HG03135 (cell line): ENCODE data around the gene KCNJ14.

Experiments
- ATAC-seq: cut with Tn5 transposase; IDR thresholded peaks from one replicate; pipeline ENCODE4 v1.9.1; 2021; ENCODE audit warnings: mild to moderate bottlenecking, moderate library complexity; ENCODE audit not compliant: unreplicated experiment

KCNJ14 gene

GRCh38 chr19:48502350-48503018, 47.1 kb downstream of the KCNJ14 start:
- ATAC-seq: no peak

GRCh38 chr19:48506138-48506733, 50.9 kb downstream of the KCNJ14 start:
- ATAC-seq: no peak

DNA sequence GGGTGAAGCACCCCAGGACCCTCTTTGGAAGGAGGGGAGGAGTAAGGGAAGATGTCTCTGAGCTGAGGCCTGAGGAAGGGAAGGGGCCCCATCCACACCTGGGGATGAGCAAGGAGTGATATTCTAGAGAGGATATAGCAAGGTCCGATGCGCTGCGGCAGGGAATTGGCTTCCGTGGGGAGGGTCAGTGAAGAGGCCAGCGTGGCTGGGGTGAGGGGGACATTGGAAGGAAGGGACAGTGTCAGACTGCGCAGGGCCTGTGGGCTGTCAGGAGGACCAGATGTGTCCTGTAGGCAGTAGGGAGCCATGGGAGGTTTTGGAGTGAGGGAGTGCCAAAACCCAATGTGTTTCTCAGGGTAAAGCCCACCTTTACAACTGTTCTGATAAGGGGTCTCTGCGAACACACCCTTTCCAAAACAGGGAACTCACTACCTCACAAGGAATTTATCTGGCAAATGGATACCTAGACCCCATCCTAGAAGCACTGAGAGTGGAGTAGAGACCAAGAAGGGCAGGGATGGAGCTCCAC, 52.6 kb downstream of the KCNJ14 start:
- no peak for ATAC-seq

DNA sequence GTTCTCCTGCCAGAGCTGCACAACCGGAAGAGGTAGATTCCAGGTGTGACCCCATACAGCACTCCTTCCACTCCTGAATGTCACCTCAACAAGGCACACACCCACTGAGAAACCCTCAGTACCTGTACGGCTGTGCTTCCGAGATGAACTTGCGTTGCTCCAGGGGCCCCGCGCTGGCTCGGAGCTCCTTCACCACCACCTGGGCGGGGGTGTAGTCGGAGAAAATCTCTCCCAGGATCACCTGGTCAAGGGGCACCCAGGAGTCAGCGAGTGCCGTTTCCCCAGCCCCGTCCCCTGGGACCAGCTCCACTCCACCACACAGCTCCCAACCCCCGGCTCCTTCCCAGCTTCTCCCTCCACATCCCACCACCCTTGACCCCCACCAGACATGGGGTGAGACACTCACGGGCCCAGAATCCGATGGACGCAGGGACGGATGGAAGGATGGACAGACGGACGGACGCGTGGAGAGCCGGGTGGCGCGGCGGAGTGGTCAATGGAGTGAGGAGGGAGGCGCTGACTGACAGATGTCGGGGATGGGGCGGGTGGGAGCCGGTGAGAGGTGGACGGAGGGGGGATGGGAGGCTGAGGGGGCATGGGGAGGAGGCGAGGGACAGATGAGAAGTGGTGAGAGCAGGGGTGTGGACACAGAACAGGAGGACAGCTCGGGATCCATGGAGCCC, 53.5 kb downstream of the KCNJ14 start:
- ATAC-seq: no peak

- no peak for ATAC-seq
Measured at GRCh38 chr19:48509467-48510194, 54.3 kb downstream of the KCNJ14 start.

- no peak for ATAC-seq
Measured at GRCh38 chr19:48510421-48511268, 55.3 kb downstream of the KCNJ14 start.

DNA sequence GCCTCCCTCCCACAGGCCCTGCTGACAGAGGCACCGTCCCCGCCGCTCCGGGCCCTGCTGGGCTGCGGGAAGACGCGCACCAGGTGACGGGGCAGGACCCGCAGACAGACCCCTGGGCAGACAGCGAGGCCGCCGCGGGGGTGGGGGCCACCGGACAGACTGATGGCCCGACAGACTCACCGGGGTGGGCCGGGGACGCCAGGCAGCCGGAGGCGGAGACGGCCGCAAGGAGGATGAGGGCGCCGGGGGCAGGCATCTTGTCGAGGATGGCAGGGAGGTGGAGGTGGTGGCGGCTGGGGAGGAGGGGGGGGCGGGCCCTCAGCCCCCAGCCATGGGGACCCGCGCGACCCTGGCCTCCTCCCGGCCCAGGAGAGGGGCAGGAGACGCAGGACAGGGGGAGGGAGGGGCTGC, 56.0 kb downstream of the KCNJ14 start:
- ATAC-seq: no peak

- ATAC-seq: no peak
Measured at GRCh38 chr19:48511800-48512503, 56.6 kb downstream of the KCNJ14 start, which contains the start of gene LMTK3. TSS of gene LMTK3 (minus strand) at chr19:48511835. CDS start at chr19:48511576, 259 bp downstream.

- no peak for ATAC-seq
Measured at GRCh38 chr19:48512504-48513288, 57.3 kb downstream of the KCNJ14 start.

DNA sequence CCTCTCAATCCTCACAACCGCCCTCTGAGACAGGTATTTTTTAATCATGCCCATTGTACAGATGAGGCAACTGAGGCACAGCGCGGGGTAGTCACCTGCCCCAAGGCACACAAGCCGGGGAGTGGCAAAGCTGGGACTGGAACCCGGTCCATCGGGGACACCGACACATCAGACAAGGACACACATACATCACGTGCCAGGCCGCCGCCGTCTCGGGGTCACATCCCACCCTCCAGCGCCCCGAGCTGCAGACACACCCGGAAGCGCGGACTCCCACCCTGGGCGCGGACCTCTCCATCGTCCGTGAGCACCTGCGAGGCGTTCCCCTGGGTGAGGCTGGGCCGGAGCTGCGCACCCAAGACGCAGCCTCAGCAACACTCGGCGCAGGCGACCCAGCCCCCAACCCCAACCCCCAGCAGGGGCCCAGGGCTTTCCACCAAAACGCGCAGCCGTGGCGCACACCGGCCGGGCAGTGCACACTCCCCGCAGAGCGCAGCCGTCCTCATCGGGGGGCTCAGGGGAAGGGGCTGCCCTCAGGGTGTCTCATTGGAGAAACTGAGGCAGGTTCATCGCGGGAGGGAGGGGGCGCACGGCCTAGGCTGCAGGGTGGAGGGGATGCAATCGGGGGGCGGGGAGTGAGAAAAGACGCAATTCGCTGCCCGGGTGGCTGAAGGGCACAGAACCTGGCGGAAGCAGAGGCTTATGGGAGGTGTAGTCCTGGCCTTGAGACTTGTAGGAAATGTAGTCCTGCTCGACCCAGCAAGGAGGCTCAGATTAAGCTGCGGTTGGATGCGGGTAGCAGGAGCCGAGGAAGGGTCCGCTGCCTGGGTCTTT, 58.1 kb downstream of the KCNJ14 start:
- ATAC-seq: no peak

- no peak for ATAC-seq
Measured at GRCh38 chr19:48514123-48514458, 58.7 kb downstream of the KCNJ14 start.

GRCh38 chr19:48516536-48516935, 61.2 kb downstream of the KCNJ14 start:
- no peak for ATAC-seq
